Parathyroid adenoma (tissue), 2 donors: ENCODE data around the gene HRAS.

Source experiments
- H2AFZ ChIP-seq: fragments of 300-600 bp; sonication (generic); one replicate; pipeline ENCODE4 v1.7.0; 2017; ENCODE audit warnings: antibody characterized with exemption, mild to moderate bottlenecking
- H3K27ac ChIP-seq: fragments of 300-600 bp; sonication (generic); one replicate; pipeline ENCODE4 v1.7.0; 2017
- H3K27me3 ChIP-seq: fragments of 300-600 bp; sonication (generic); one replicate; pipeline ENCODE4 v1.7.0; 2017; ENCODE audit warnings: low read length; ENCODE audit not compliant: control insufficient read depth, insufficient read depth
- H3K36me3 ChIP-seq: fragments of 300-600 bp; sonication (generic); one replicate; pipeline ENCODE4 v1.7.0; 2017; ENCODE audit warnings: low read length; ENCODE audit not compliant: control insufficient read depth, insufficient read depth
- H3K4me1 ChIP-seq: fragments of 300-600 bp; sonication (generic); one replicate; pipeline ENCODE4 v1.7.0; 2017; ENCODE audit warnings: control low read depth
- H3K4me2 ChIP-seq: fragments of 300-600 bp; sonication (generic); one replicate; pipeline ENCODE4 v1.7.0; 2017; ENCODE audit warnings: low read length
- H3K4me3 ChIP-seq: fragments of 300-600 bp; sonication (generic); one replicate; pipeline ENCODE4 v1.7.0; 2017; ENCODE audit warnings: low read depth, low read length
- H3K79me2 ChIP-seq: fragments of 300-600 bp; sonication (generic); one replicate; pipeline ENCODE4 v1.7.0; 2017; ENCODE audit warnings: control low read depth
- H3K9ac ChIP-seq: fragments of 300-600 bp; sonication (generic); one replicate; pipeline ENCODE4 v1.7.0; 2017; ENCODE audit warnings: mild to moderate bottlenecking
- H3K9me3 ChIP-seq: fragments of 300-600 bp; sonication (generic); one replicate; pipeline ENCODE4 v1.7.0; 2017; ENCODE audit warnings: low read length; ENCODE audit not compliant: control insufficient read depth
- CTCF ChIP-seq: fragments of 300-600 bp; sonication (generic); IDR thresholded peaks from one replicate; pipeline ENCODE4 v1.7.0; 2017; ENCODE audit warnings: antibody characterized with exemption, mild to moderate bottlenecking
- donor health status: primary hyperparathyroidism.

The HRAS gene

GRCh38 chr11:496834-497564 is 38.4 kb downstream of the HRAS start:
- H3K9ac ChIP-seq, result no peak overlapping the region
- H3K79me2 ChIP-seq, result no peaks in the 10 kb centered on the region
- H3K4me3 ChIP-seq, result no peak overlapping the region
- no peak overlapping the region for H2AFZ ChIP-seq
- no peaks in the 10 kb centered on the region for H3K9me3 ChIP-seq
- peaks cover 21% of the 10 kb centered on the region for H3K4me1 ChIP-seq
- no peaks in the 10 kb centered on the region for H3K36me3 ChIP-seq
- H3K4me2 ChIP-seq, result no peak overlapping the region
- H3K27me3 ChIP-seq, result no peaks in the 10 kb centered on the region
- H3K27ac ChIP-seq, result peak overlapping the region; percentile 87
- no peak for TF ChIP-seq CTCF

- no peaks in the 10 kb centered on the region for H3K79me2 ChIP-seq
- H3K36me3 ChIP-seq, result no peaks in the 10 kb centered on the region
- no peak overlapping the region for H2AFZ ChIP-seq
- H3K4me3 ChIP-seq, result no peak overlapping the region
- no peak overlapping the region for H3K9ac ChIP-seq
- H3K4me2 ChIP-seq, result no peak overlapping the region
- no peak for TF ChIP-seq CTCF
- no peak overlapping the region for H3K27ac ChIP-seq
- peaks cover 21% of the 10 kb centered on the region for H3K4me1 ChIP-seq
- H3K9me3 ChIP-seq, result no peaks in the 10 kb centered on the region
- no peaks in the 10 kb centered on the region for H3K27me3 ChIP-seq
Observed at GRCh38 chr11:495537-495931, 39.8 kb downstream of the HRAS start.

- Histone ChIP-seq H3K79me2 (no peaks in the 10 kb centered on the region), H3K4me1 (peaks cover 21% of the 10 kb centered on the region), H2AFZ (no peak overlapping the region), H3K9me3 (no peaks in the 10 kb centered on the region), H3K27me3 (no peaks in the 10 kb centered on the region), H3K36me3 (no peaks in the 10 kb centered on the region), H3K4me2 (no peak overlapping the region), H3K9ac (no peak overlapping the region), H3K27ac (no peak overlapping the region), H3K4me3 (no peak overlapping the region)
- TF ChIP-seq CTCF, result no peak
Observed at GRCh38 chr11:494761-495536, 40.4 kb downstream of the HRAS start.

- Histone ChIP-seq H3K4me1 (peaks cover 9% of the 10 kb centered on the region), H3K27me3 (no peaks in the 10 kb centered on the region), H3K27ac (no peak overlapping the region), H3K36me3 (no peaks in the 10 kb centered on the region), H2AFZ (no peak overlapping the region), H3K4me2 (no peak overlapping the region), H3K79me2 (no peaks in the 10 kb centered on the region), H3K9me3 (no peaks in the 10 kb centered on the region), H3K4me3 (no peak overlapping the region), H3K9ac (no peak overlapping the region)
- no peak for TF ChIP-seq CTCF
Observed at GRCh38 chr11:492427-493226, 42.7 kb downstream of the HRAS start.
